Measurements from ENCODE around the gene AFAP1. TPM values are rescaled to one million over a fixed set of nuclear protein-coding genes. Genes with fewer than 3 reads are reported as not detected.

AFAP1 gene
- total RNA-seq, 2 donors from 2014 or later, result 18.2 to 22.5 TPM

DNA sequence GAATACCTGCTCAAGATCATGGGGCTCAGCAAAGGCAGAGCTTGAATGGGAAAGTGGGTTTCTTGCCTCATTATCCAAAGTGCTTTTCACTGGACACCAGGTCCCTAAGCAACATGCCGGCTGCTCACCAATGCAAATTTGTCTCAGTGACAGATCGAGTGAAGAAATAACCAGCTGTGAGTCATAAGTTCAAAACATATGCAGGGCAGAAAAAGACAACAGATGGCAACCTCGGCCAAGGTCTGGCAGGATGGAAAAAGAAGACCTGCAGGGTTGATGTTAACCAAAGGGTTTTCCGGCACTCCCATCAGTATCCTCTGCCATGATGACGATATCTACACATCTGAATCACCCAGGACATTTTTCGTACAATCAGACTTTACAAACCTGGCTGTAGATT, 124.1 kb downstream of the AFAP1 start:
- peaks cover 40% of the 10 kb centered on the region for H3K36me3 Mint-ChIP-seq (ENCODE audit: low read depth)
- TF ChIP-seq, protein P1, sequence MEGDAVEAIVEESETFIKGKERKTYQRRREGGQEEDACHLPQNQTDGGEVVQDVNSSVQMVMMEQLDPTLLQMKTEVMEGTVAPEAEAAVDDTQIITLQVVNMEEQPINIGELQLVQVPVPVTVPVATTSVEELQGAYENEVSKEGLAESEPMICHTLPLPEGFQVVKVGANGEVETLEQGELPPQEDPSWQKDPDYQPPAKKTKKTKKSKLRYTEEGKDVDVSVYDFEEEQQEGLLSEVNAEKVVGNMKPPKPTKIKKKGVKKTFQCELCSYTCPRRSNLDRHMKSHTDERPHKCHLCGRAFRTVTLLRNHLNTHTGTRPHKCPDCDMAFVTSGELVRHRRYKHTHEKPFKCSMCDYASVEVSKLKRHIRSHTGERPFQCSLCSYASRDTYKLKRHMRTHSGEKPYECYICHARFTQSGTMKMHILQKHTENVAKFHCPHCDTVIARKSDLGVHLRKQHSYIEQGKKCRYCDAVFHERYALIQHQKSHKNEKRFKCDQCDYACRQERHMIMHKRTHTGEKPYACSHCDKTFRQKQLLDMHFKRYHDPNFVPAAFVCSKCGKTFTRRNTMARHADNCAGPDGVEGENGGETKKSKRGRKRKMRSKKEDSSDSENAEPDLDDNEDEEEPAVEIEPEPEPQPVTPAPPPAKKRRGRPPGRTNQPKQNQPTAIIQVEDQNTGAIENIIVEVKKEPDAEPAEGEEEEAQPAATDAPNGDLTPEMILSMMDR (conservative IDR thresholded peaks at IDR 0.05), result no peak
- H3K9ac ChIP-seq (ENCODE audit: extremely low read depth, low read length, poor library complexity, severe bottlenecking), result no peak overlapping the region
- no peak for DNase-seq
- no peaks in the 10 kb centered on the region for H3K27me3 Mint-ChIP-seq (ENCODE audit: insufficient read depth)
- H3K36me3 ChIP-seq (ENCODE audit: control insufficient read depth, insufficient read depth, low read length), result peaks cover 67% of the 10 kb centered on the region
- no peaks in the 10 kb centered on the region for H3K27me3 ChIP-seq (ENCODE audit: control insufficient read depth, insufficient read depth, low read length, poor library complexity, severe bottlenecking)
- H3K27ac ChIP-seq (ENCODE audit: low read depth, low read length), result peak overlapping the region; percentile 69
- no peaks in the 10 kb centered on the region for H3K9me3 ChIP-seq (ENCODE audit: control insufficient read depth, low read length)
- no peak overlapping the region for H3K4me3 ChIP-seq (ENCODE audit: low read length)
- 94 to 97% methylated on average over 4 to 6 of the region's 6 CpGs for WGBS, 2 experiments (ENCODE audit: insufficient coverage in 1 of 2, insufficient read length in 1 of 2)
- H3K4me1 ChIP-seq (ENCODE audit: control insufficient read depth, insufficient read depth, low read length), result no peaks in the 10 kb centered on the region
- no peak overlapping the region for H3K27ac Mint-ChIP-seq
- no peak overlapping the region for H3K4me3 Mint-ChIP-seq
- no peaks in the 10 kb centered on the region for H3K4me1 Mint-ChIP-seq
- no peaks in the 10 kb centered on the region for H3K9me3 Mint-ChIP-seq

DNA sequence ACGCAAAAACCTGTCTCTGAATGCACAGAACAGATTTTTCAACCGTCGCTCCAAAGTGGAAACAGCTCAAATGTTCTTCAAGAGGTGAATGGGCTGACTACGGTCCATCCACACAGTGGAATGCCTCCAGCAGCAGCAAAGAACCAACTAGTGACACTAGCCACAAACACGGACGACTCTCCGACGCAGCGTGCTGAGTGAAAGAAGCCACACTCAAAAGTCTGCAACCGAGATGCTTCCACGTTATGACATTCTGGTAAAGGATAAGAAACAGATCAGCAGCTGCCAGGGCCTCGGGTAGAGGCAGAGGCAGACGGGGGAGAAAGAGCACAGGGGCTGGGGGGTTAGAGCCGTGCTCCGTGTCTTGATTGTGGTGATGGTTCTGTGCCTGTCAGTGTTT, 125.2 kb downstream of the AFAP1 start:
- WGBS, 2 experiments (ENCODE audit: insufficient coverage in 1 of 2, insufficient read length in 1 of 2), result 95 to 97% methylated on average over 13 to 15 of the region's 15 CpGs
- no peaks in the 10 kb centered on the region for H3K4me1 Mint-ChIP-seq
- peaks cover 72% of the 10 kb centered on the region for H3K36me3 ChIP-seq (ENCODE audit: control insufficient read depth, insufficient read depth, low read length)

DNA sequence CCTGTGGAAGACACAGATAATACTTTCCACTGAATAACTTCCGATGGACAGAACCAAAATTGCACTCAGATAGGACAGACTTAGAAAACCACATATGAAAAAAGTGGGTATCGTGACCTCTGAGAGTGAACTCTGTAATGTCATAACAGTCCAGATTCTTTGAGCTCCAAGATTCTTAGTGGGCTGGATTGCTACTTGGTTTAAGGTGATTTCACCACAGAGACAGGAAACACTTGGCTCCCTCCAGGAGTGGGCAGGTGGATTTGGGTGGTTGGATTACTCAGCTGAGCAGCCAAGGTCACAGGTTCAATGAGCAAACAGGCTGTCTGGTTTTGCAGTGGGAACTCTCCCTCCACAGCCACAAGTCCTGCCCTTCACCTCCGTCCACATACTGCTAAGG, 126.0 kb downstream of the AFAP1 start:
- Histone ChIP-seq H3K36me3 (ENCODE audit: control insufficient read depth, insufficient read depth, low read length) (peaks cover 72% of the 10 kb centered on the region), H3K9ac (ENCODE audit: extremely low read depth, low read length, poor library complexity, severe bottlenecking) (no peak overlapping the region), H3K9me3 (ENCODE audit: control insufficient read depth, low read length) (no peaks in the 10 kb centered on the region), H3K4me3 (ENCODE audit: low read length) (no peak overlapping the region), H3K27me3 (ENCODE audit: control insufficient read depth, insufficient read depth, low read length, poor library complexity, severe bottlenecking) (no peaks in the 10 kb centered on the region), H3K4me1 (ENCODE audit: control insufficient read depth, insufficient read depth, low read length) (no peaks in the 10 kb centered on the region), H3K27ac (ENCODE audit: low read depth, low read length) (no peak overlapping the region)
- Mint-ChIP-seq H3K4me1 (no peaks in the 10 kb centered on the region), H3K9me3 (no peaks in the 10 kb centered on the region), H3K27ac (no peak overlapping the region), H3K27me3 (ENCODE audit: insufficient read depth) (no peaks in the 10 kb centered on the region), H3K36me3 (ENCODE audit: low read depth) (peaks cover 55% of the 10 kb centered on the region), H3K4me3 (no peak overlapping the region)
- TF ChIP-seq, protein P1 (conservative IDR thresholded peaks at IDR 0.05), result no peak
- DNase-seq, result no peak
- WGBS, 2 experiments (ENCODE audit: insufficient coverage in 1 of 2, insufficient read length in 1 of 2), result 95 to 100% methylated on average over 2 to 3 of the region's 3 CpGs

More for the DNA sequence above, 125.2 kb downstream of the AFAP1 start:
- Histone ChIP-seq H3K4me1 (ENCODE audit: control insufficient read depth, insufficient read depth, low read length) (no peaks in the 10 kb centered on the region), H3K9ac (ENCODE audit: extremely low read depth, low read length, poor library complexity, severe bottlenecking) (no peak overlapping the region), H3K4me3 (ENCODE audit: low read length) (no peak overlapping the region), H3K27me3 (ENCODE audit: control insufficient read depth, insufficient read depth, low read length, poor library complexity, severe bottlenecking) (no peaks in the 10 kb centered on the region), H3K27ac (ENCODE audit: low read depth, low read length) (no peak overlapping the region), H3K9me3 (ENCODE audit: control insufficient read depth, low read length) (no peaks in the 10 kb centered on the region)
- DNase-seq, result no peak
- H3K4me3 Mint-ChIP-seq, result no peak overlapping the region
- peaks cover 49% of the 10 kb centered on the region for H3K36me3 Mint-ChIP-seq (ENCODE audit: low read depth)
- no peak overlapping the region for H3K27ac Mint-ChIP-seq
- no peaks in the 10 kb centered on the region for H3K27me3 Mint-ChIP-seq (ENCODE audit: insufficient read depth)
- no peaks in the 10 kb centered on the region for H3K9me3 Mint-ChIP-seq
- TF ChIP-seq, protein P1 (conservative IDR thresholded peaks at IDR 0.05), result no peak
